HK-2 (cell line): ENCODE measurements around the gene SLC47A2.

ENCODE experiments used
- DNase-seq: peaks from one replicate; pipeline ENCODE4 v3.0.0-alpha.2; 2018; ENCODE audit not compliant: unreplicated experiment

Gene SLC47A2

DNA sequence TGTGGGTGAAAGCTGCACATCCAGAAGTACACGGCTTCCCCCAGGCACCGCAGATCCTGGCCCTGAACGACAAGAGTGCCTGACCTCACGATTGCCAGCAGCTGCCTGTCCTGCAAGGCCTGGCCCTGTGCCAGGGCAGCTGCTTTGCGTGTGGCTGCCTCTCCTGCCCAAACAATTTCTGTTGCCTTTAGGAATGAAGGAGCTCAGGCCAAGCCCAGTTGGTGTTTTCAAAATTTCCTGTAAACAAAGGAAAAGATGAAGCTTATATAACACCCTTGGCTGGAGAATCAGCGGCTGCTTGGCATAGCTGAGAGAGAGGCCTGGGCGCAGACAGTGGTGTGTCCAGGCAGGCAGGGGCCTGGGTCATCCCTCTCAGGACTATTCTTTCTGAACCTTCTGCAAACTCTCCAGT lies 11.7 kb upstream of the SLC47A2 start:
- no peak for DNase-seq

DNA sequence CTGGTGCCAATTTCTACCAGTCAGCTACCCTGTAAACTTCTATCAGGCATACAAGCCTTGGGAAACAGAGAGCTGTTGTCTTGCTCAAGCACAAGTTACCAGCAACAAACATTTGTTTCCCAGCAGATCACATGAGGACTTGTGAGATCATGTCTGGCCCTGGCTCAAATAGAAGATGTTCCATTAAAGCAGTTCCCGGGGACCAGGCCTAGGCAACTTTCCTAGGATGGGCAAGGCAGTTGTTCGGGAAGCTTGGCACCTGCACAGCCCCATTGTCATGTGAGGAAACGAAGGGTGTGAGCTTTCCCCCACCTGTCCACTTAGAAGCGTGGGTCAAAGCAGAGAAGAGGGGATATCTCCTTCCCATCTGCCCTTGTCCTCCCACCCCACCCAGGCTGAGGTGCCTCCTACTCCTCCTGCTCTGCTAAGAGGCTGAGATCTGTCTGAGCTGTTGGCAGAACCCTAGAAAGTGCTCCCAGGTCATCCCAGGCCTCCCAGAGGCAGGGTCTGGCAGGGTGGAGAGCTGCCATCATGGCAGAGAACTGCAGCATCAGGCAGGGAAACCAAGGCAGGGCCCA lies 11.2 kb upstream of the SLC47A2 start:
- DNase-seq = no peak

DNA sequence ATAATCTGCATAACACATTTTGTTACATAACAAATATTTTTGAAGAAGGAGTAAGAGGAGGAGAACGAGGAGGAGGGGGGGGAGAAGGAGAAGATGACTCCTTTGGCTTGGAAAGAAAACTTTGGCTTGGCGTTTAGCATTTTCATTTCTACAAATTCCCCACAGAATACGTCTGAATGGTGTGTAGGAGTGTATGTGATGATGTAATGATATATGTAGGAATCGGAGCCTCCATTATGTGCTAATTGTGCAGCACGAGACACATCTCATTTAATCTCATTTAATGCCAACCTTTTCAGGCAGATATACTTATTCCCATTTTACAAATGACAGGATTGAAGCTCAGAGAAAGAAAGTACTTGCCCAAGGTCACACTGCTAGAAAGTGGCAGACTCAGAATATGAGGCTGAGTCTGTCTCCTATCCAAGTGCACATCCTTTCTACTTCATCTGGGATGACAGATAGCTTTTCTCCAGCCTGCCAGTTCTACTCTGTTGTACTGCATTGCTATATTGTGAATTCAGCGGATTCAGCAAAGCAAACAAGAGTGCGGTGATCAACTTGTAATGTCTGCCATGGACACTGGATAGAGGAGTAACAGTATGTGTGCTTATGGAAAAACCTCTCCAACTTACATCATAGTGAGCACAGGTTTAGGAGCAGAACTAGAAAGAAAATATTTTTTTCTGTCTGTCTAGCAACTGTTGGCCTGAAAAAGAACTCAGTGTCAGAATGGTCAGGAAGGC lies 10.4 kb upstream of the SLC47A2 start:
- DNase-seq = no peak

DNA sequence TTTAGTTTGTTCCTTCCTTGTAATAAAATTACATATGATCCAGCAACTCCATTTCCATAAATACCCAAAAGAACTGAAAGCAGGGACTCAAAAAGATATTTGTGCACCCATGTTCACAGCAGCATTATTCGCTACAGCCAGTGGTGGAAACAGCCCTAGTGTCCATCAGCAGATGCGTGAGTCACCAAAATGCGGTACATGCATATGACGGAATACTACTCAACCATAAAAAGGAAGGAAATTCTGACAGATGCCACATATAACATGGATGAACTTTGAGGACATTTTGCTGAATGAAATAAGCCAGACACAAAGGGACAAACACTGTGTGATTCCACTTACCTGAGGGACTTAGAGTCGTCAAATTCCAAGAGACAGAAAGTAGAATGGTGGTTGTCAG lies 9.1 kb upstream of the SLC47A2 start:
- DNase-seq = no peak

DNA sequence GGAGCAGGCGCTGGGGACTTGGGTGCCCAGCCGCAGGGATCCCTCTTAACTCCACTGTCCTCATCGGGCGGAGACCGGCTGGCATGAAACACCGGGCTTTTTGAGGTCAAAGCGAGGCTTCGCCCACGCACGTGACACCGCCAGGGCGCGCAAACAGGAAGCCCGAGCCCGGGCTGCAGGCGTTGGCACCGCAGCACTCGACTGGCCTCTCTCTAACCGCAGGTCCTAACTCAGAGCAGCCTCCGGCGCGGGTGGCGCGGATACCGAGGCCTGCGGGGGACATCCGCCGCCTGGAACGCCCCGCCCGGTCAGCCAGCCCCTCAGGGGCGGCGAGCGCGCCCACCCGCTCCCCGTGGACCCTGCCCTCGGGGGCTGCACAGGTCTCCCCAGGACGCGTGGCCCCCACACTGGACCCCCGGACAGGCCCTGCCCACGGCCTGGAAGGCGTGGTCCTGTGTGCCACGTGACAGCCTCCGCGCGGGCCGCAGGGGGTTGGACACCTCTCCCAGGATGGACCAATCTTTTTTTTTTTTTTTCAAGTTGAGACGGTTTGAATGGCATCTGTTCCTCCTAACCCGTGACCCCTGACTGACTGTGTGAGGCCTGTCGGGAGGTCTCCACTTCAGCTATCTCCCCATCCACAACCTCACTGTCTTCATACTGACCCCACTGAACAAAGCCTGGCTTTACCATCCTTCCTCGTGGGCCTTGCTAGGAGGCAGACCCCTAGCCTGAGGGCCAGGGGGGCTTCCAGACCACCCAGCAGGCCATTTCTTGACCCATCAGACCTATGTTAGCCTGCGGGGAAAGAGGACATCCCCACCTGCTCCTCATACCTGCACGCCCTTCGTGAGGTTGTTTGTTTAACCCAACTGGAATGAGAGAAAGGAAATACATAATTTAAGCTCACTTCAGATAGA lies 8.4 kb upstream of the SLC47A2 start:
- DNase-seq = no peak

DNA sequence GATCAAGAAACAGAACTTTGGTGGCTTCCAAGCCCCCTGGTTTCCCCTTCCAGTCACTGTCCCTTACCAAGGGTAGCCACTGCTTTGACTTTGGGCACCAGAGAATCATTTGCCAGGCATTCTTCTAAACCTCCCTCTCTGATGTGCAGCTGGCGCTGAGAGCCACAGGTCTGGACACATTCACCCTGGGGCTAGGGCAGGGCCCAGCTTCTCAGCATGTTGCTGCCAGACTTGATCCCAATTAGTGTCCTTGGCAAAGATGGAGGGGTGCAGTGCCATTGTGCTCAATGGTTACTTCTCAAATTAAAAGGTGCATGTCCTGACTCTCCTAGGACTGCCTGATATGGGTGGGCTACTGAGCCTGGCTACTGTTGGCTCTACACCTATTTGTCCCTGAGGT lies 7.6 kb upstream of the SLC47A2 start:
- no peak for DNase-seq

DNA sequence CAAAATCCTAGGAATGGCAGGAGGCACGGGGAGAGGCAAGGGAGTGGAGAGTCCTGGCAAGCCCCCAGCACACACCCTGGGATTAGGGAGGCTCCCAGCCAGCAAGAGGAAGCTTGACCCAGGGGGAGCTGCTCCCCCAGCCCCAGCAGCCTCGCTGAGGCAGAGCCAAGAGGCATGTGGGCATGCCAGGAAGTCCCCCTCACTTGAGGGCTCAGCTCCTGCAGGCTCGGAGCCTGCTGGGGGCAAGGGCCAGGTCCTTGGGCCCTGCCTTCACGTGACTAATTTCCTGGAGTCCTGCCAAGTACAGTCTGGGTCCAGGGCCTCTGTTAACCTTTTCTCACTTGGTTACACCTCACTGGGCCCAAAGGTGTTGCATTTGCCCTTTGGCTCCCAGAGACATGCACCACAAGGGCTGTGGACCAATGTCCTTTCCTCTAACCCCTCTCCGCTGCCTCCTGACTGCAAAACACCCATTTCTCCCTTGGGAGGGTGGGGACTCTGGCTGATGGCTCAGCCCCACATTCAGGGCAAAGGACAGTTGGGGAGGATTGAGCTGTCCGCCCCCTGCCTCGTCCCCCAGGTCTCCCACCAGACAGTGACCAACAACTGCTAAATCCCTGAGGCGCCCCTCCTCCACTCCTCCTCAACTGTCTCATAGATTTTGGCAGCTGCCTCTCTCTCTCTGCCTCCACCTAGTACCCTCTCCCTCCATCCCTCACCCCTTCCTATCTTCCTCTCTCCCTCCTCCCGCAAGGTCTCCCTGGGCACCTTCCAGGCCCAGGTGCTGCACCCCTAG lies 4.4 kb upstream of the SLC47A2 start:
- peak; percentile 59 for DNase-seq

DNA sequence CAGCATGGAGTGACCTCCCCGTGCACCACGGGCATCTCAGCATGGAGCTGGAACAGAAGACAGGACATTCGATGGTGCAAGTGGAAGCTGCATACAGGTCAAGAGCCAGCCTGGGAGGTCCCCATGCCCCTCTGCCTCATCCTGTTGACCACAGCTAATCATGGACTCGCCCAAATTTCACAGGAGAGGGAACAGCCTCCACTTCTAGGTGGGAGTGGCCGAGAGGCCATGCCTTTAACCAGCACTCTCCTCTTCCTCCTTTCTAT lies 3.8 kb upstream of the SLC47A2 start:
- DNase-seq = no peak

DNA sequence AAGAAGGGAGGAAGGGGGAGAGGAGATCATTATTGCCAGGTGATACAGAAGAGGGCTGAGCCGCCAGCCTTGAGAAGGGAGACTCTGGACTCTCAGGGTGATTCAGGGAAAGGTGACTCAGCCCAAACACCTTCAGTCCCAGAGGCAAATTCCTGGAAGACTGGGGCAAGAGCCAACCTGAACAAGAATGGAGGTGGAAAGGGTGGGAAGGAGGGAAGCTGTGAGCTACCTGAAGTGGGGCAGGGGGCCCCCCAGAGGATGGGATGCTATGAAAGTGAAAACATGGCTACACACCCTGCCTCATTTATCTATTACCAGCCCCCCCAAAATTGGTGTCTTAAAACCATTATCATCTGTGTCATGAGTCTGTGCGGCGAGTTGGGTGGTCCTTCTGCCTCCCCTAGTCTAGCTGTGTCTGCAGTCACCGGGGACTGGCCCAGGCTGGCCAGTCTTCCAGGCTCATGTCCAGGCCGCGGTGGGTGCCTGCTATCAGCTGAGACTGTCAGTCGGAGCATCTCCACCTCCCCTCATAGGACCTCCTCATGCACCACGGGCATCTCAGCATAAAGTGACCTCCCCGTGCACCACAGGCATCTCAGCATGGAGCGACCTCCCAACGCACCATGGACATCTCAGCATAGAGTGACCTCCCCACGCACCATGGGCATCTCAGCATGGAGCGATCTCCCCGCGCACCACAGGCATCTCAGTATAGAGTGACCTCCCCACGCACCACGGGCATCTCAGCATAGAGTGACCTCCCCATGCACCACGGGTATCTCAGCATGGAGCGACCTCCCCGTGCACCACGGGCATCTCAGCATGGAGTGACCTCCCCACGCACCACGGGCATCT lies 3.2 kb upstream of the SLC47A2 start:
- DNase-seq = no peak

DNA sequence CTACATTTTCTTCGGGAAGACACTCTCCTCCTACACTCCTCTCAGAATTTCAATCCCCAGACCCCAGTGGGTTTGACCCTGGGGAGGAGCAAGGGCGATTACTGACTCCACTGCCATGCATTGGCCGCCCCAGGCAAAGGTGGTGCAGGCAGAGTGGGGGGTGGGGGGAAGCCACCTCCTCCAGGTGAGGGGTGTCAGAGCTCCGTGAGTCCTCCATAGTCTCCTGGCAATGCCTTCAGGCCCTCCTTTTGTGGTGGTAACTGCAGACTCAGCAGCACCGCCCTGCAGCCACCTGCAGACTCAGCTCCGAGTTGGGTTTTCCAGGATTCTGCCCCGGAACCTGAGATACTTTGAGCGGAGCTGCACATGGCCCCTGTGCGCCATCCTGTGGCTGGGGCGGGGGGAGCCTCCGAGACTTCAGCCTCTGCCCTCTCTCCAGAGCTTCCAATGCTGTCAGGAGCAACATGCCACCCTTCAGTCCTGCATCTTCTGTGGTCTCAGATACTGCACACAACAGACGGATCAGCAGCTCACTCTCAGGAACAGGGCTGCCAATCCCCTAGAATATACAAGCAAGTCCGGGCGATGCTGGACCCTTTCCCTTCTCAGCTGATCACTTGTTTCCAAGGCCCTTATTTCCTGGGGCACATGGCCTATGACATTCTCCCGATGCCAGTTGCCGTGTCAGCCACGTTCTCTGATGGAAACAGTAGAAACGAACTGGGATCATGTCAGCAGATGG lies 2.4 kb upstream of the SLC47A2 start:
- no peak for DNase-seq

DNA sequence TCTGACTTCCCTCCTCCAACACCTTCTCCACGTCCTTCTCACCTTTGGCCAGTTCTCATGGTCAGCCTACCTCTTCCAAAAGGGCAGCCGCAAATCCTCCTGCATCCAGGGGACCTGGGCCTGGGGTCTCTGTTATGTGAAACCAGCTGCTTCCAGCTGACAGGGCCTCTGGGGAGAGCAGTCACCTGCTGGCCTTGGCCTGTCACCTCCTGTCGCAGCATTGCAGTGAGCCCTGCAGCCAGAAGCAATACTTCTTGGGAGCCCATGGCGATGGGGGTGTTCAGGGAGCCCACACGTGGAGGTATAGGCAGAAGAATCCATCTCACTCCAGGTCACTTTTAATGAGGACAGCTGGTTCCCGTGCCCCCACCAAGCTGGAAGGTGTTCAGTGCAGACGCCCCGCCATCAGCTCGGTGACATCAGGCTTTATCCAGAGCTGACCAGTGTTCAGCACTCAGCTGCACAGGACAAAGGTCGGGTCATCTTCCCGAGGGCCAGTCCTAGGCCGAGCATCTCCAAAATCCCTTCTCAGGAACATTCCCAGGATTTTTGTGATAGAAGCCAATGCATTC lies 1.7 kb upstream of the SLC47A2 start:
- DNase-seq = no peak

DNA sequence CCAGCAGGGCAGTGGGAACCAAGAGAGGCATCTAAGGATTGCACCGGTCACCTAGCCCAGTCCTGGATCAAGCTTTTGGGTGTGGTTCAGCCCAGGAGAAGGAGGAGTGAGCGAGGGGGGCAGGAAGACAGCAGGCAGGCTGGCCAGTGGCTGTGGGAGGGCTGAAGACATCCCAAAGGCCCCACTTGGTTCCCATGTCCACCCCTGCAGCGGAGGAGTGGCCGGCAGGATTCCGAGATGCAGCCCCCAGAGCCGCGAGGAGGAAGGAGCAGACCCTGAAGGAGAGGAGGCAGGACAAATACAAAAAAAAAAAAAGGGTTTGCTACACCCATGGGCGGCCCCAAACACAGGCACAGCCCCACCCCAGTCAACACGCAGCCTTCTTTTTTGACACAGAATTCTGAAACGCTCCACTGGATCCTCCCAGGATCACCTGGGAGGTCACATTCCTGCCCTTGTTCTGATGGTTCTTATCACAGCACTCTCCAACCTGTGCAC lies 1.1 kb upstream of the SLC47A2 start:
- DNase-seq = no peak

DNA sequence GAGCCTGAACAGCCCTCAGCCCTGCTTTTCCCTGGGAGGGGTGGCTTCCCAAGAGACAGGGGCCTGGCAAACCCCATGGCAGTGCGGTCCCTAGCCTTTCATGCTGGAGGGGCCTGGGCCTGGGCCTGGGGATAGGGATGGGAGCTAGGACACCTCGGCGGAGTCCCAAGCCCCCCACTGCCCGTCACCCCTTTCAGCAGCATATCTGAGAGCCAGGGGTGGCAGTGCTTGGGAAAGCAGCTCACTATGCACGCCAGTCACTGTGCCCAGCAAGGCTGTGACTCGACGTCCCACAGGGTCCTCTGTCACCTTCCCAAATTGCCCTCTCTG lies 612 bp upstream of the SLC47A2 start:
- no peak for DNase-seq

DNA sequence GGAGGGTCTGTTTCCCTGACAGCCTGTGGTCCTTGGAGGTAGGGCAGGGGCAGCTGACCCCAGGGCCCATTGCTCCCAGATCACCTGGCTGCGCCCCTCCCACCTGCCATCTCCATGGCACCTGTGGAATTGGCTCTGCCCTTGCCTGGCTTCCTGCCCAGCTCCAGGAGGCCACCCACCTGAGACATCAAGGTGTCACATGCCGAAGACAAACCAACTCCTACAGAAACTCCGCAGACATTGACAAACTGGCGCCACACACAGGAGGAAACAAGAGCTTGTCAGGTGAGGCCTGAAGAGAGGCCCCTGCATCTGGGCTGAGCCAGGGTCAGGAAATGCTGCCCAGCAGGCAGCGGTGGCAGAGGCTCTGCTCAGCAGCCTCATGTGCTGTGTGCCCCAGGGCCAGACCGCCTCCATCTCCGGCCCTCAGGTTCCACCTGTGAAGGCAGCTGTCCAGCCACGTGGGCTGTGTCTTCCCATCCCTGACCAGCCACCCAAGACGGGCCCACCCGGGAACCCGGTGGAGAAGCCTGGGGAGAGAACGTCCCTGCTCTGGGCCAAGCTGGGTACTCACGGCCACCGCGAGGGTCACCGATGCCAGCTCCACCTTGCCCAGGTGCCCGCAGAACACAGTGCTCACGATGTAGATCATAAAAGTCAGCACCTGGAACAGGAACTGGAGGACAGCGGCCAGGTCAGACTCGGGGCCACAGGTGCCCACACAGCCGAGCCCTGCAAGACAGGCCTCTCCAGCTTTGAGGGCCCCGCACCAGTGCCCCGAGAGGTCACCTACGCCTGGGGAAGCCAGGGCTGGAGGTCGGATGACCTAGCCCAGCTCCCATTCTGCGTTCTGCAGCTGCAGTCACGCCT lies 1.6 kb downstream of the SLC47A2 start:
- DNase-seq = no peak

DNA sequence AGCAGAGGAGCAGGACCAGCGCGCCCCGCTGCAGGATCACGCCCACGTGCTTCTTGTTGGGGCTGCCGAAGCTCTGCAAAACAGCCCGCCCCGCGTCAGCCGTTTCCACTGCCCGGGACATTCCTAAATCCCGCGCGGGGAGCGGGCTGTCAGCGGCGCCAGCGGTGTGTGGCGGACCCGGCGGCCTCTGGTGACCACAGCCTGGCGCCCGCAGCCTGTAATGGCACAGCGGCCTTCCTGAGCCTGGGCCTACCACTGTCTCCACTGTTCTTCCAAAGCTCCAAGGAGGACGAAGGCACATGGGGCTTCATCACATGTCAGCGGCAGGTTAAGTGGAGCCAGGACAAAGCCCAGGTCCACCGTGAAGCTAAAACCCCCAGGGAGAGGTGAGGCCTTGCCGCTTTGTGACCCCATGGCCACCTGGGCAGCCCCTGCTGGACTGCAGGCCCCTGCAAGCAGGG lies 2.5 kb downstream of the SLC47A2 start:
- DNase-seq = no peak

DNA sequence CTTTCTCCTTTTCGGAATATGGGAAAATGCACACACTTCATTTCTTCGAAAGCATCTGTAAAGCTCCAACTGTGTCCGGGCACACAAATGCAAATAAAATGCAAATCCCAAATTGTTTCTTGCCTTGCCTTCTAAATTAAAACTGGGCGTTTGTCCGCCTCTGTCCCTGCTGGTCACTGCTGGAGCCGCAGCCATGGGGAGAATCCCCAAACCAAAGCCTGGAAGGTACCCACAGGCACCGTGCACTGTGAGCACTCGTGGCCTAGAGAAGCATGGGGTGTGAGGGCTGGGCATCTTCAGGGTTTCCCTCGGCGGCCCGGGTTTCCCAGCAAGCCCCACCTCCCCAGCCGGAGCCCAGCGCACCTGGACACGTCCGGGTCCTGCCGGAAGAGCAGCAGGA lies 2.9 kb downstream of the SLC47A2 start:
- DNase-seq = no peak

DNA sequence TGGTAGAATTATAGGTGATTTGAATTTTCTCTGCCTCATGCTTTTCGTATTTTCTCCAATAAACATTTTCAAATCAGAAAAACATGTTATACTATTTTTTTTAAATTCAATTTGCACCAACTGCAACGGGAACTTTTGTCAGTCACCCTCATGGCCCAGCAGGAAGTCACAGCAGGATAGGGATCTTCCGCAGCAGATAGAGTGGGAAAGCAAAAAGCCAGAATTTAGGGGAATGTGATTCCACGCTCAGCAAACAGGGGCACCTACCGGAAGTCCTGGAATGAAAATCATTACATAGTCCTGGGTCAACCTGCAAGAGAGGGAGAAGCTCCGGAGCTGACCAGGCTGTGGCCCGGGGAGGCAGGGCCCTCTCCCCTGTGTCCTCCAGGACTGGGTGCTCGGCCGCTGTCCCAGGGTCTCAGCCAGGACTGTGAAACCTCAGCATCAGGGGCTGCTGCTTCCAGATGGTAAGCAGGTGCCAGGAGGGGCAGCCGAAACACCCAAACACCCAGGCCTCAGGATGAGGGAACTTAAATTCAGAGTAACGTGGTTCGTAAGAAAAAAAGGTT lies 3.9 kb downstream of the SLC47A2 start:
- DNase-seq = no peak

DNA sequence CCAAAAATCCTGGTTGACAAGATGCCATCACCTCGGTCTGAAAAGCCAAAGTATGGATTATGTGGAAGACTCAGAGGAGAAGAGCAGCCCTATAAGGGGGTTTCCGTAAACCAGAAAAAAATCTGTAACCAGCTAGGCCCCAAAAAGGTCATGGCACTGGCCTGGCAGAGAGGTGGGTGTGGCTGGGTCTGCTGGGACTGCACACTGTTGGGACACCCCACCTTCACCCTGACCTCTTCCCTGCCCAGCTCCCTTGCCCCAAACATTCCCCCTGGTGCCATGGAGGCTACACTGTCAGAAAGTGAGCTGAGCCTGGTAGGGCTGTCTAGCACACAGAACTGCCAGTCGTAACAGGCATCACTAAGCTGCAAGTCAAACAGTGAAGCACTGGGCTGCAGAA lies 6.5 kb downstream of the SLC47A2 start:
- no peak for DNase-seq
